Muscle of leg (tissue), 16 donors: ENCODE measurements around the gene MCC. TPM values are rescaled to one million over a fixed set of nuclear protein-coding genes. Genes with fewer than 3 reads are reported as not detected.

ENCODE experiments used
- DNase-seq: peaks from one replicate; pipeline ENCODE4 v3.0.0; 2013
- H3K27ac ChIP-seq: one replicate; pipeline ENCODE4 v1.5.1; 2013; ENCODE audit warnings: mild to moderate bottlenecking, low read length, control low read depth
- H3K27me3 ChIP-seq: one replicate; pipeline ENCODE4 v1.6.1; 2013; ENCODE audit warnings: low read length; ENCODE audit not compliant: control insufficient read depth, insufficient read depth
- H3K36me3 ChIP-seq: one replicate; pipeline ENCODE4 v1.6.1; 2013; ENCODE audit warnings: low read length; ENCODE audit not compliant: control insufficient read depth, insufficient read depth
- H3K4me1 ChIP-seq: one replicate; pipeline ENCODE4 v1.6.1; 2013; ENCODE audit warnings: low read length; ENCODE audit not compliant: control insufficient read depth, insufficient read depth
- H3K4me3 ChIP-seq: one replicate; pipeline ENCODE4 v1.5.1; 2013; ENCODE audit warnings: low read length, control low read depth
- H3K9me3 ChIP-seq: replicated peaks from 2 replicates; pipeline ENCODE4 v1.6.1; 2013; ENCODE audit warnings: low read depth, low read length; ENCODE audit not compliant: control insufficient read depth
- WGBS: methylation state at CpG from one replicate; pipeline ENCODE4 v1.1.5; 2013; ENCODE audit warnings: missing lambda C conversion rate; ENCODE audit not compliant: insufficient coverage; 5-methylcytosine and 5-hydroxymethylcytosine counted together
- long read RNA-seq, 11 donors: transcript quantifications; one replicate each; lab custom pipeline, GENCODE V29; 2026
- polyA plus RNA-seq, 8 donors: library from polyadenylated mRNA; unstranded; fragments of 120-200 nt; gene quantifications; one replicate each; pipeline versions ENCODE4 v1.2.1 to v1.2.3, GENCODE V29; 2013; ENCODE audit warnings: inconsistent platforms in 1 of 8, low replicate concordance in 1 of 8; ENCODE audit not compliant: insufficient read length in 8 of 8, insufficient read depth in 1 of 8
- total RNA-seq: library from RNA; stranded (reverse); fragments of 120-200 nt; gene quantifications from one replicate; pipeline ENCODE4 v1.2.4, GENCODE V29; 2013

Gene MCC
- 19.6 TPM for total RNA-seq
- polyA plus RNA-seq: 10 to 100 TPM; 12.1 to 19.5 (median 17.0) TPM
- long read RNA-seq, donor 1: 0 reads
- long read RNA-seq, donor 2: 0 reads
- long read RNA-seq, donor 3, full-length matches to known transcripts: 4 of 4 reads
- long read RNA-seq, donor 3, partial matches to known transcripts: 0 of 4 reads
- long read RNA-seq, donor 3, other reads (novel, unspliced or antisense): 0 of 4 reads
- long read RNA-seq, donor 4: 0 reads
- long read RNA-seq, donor 5, full-length matches to known transcripts: 4 of 4 reads
- long read RNA-seq, donor 5, partial matches to known transcripts: 0 of 4 reads
- long read RNA-seq, donor 5, other reads (novel, unspliced or antisense): 0 of 4 reads
- long read RNA-seq, donor 6: 0 reads
- long read RNA-seq, donor 7: 0 reads
- long read RNA-seq, donor 8, full-length matches to known transcripts: 1 of 1 reads
- long read RNA-seq, donor 8, partial matches to known transcripts: 0 of 1 reads
- long read RNA-seq, donor 8, other reads (novel, unspliced or antisense): 0 of 1 reads
- long read RNA-seq, donor 9: 0 reads
- long read RNA-seq, donor 10, full-length matches to known transcripts: 1 of 1 reads
- long read RNA-seq, donor 10, partial matches to known transcripts: 0 of 1 reads
- long read RNA-seq, donor 10, other reads (novel, unspliced or antisense): 0 of 1 reads
- long read RNA-seq, donor 11, full-length matches to known transcripts: 2 of 2 reads
- long read RNA-seq, donor 11, partial matches to known transcripts: 0 of 2 reads
- long read RNA-seq, donor 11, other reads (novel, unspliced or antisense): 0 of 2 reads

- Histone ChIP-seq H3K9me3 (peaks cover 12% of the 10 kb centered on the region), H3K4me3 (peak within 1 kb of the TSS; percentile 70), H3K36me3 (no peaks in the 10 kb centered on the region), H3K27ac (no peak within 1 kb of the TSS), H3K27me3 (peaks cover 34% of the 10 kb centered on the region), H3K4me1 (peaks cover 6% of the 10 kb centered on the region)
- peak; percentile 86 for DNase-seq
- 0% methylated on average over 82 of the region's 86 CpGs for WGBS
These were observed at the start of gene MCC for GRCh38 chr5:113487781-113488644. Gene MCC, minus strand, starts transcription at chr5:113488453.

- Histone ChIP-seq H3K36me3 (peaks cover 8% of the 10 kb centered on the region), H3K27ac (no peak overlapping the region), H3K9me3 (peaks cover 12% of the 10 kb centered on the region), H3K4me3 (no peak overlapping the region), H3K27me3 (no peaks in the 10 kb centered on the region), H3K4me1 (no peaks in the 10 kb centered on the region)
- DNase-seq: no peak
- no CpG with 5 or more reads among the region's 2 CpGs for WGBS
These were observed 43.4 kb upstream of the MCC start for GRCh38 chr5:113531481-113532159.

- no peak overlapping the region for H3K4me3 ChIP-seq
- no peak for DNase-seq
- no peaks in the 10 kb centered on the region for H3K4me1 ChIP-seq
- WGBS: 100% methylated on average over 2 of the region's 5 CpGs
- H3K27ac ChIP-seq: no peak overlapping the region
- no peaks in the 10 kb centered on the region for H3K27me3 ChIP-seq
- peaks cover 10% of the 10 kb centered on the region for H3K9me3 ChIP-seq
- peaks cover 4% of the 10 kb centered on the region for H3K36me3 ChIP-seq
These were observed 39.5 kb upstream of the MCC start for GRCh38 chr5:113527746-113528145.

GRCh38 chr5:113526421-113526820 lies 38.2 kb upstream of the MCC start:
- Histone ChIP-seq H3K36me3 (peaks cover 4% of the 10 kb centered on the region), H3K27me3 (no peaks in the 10 kb centered on the region), H3K27ac (no peak overlapping the region), H3K9me3 (peaks cover 7% of the 10 kb centered on the region), H3K4me1 (no peaks in the 10 kb centered on the region), H3K4me3 (no peak overlapping the region)
- no peak for DNase-seq
- WGBS: no CpG with 5 or more reads among the region's 4 CpGs

- Histone ChIP-seq H3K36me3 (peaks cover 6% of the 10 kb centered on the region), H3K27ac (no peak overlapping the region), H3K27me3 (no peaks in the 10 kb centered on the region), H3K4me3 (no peak overlapping the region), H3K9me3 (no peaks in the 10 kb centered on the region), H3K4me1 (no peaks in the 10 kb centered on the region)
- peak; percentile 47 for DNase-seq
- no CpG with 5 or more reads among the region's 2 CpGs for WGBS
These were observed 36.7 kb upstream of the MCC start for GRCh38 chr5:113524927-113525326.

- no peak for DNase-seq
- Histone ChIP-seq H3K4me1 (no peaks in the 10 kb centered on the region), H3K36me3 (peaks cover 7% of the 10 kb centered on the region), H3K4me3 (no peak overlapping the region), H3K27me3 (no peaks in the 10 kb centered on the region), H3K9me3 (no peaks in the 10 kb centered on the region), H3K27ac (no peak overlapping the region)
- no CpG with 5 or more reads among the region's 2 CpGs for WGBS
These were observed 34.9 kb upstream of the MCC start for GRCh38 chr5:113523168-113523567.

- no peaks in the 10 kb centered on the region for H3K27me3 ChIP-seq
- H3K4me1 ChIP-seq: no peaks in the 10 kb centered on the region
- H3K9me3 ChIP-seq: no peaks in the 10 kb centered on the region
- H3K4me3 ChIP-seq: no peak overlapping the region
- peaks cover 8% of the 10 kb centered on the region for H3K36me3 ChIP-seq
- H3K27ac ChIP-seq: no peak overlapping the region
- no peak for DNase-seq
These were observed 32.6 kb upstream of the MCC start for GRCh38 chr5:113520899-113521298.

- Histone ChIP-seq H3K9me3 (no peaks in the 10 kb centered on the region), H3K4me3 (no peak overlapping the region), H3K4me1 (no peaks in the 10 kb centered on the region), H3K27me3 (no peaks in the 10 kb centered on the region), H3K27ac (no peak overlapping the region), H3K36me3 (peaks cover 12% of the 10 kb centered on the region)
- no peak for DNase-seq
These were observed 32.2 kb upstream of the MCC start for GRCh38 chr5:113520429-113520828.

- Histone ChIP-seq H3K27ac (no peak overlapping the region), H3K9me3 (no peaks in the 10 kb centered on the region), H3K27me3 (no peaks in the 10 kb centered on the region), H3K36me3 (peaks cover 14% of the 10 kb centered on the region), H3K4me1 (peaks cover 1% of the 10 kb centered on the region), H3K4me3 (no peak overlapping the region)
- DNase-seq: no peak
- WGBS: no CpG with 5 or more reads among the region's 2 CpGs
These were observed 31.2 kb upstream of the MCC start for GRCh38 chr5:113519412-113519811.
